GM19240 (cell line): Measurements from ENCODE around the gene ADRA1B.
"Not testable (repeated sequence)": the region's sequence is repeated elsewhere in the genome, so short reads cannot be mapped to it uniquely, and the experiment has no call there.

ENCODE experiments used
- DNase-seq: peaks from one replicate; pipeline ENCODE4 v3.0.0; 2011; ENCODE audit warnings: low spot score; ENCODE audit not compliant: insufficient read length

The ADRA1B gene

GRCh38 chr5:160014197-160014596, 97.9 kb downstream of the ADRA1B start:
- not testable (repeated sequence) for DNase-seq

GRCh38 chr5:160018945-160019625, 102.8 kb downstream of the ADRA1B start:
- DNase-seq: no peak

- DNase-seq: no peak
Observed at GRCh38 chr5:160020266-160020770, 104.0 kb downstream of the ADRA1B start.

GRCh38 chr5:160020964-160021363, 104.7 kb downstream of the ADRA1B start:
- no peak for DNase-seq

GRCh38 chr5:160021831-160022446, 105.7 kb downstream of the ADRA1B start:
- DNase-seq: peak; percentile 14
